ENCODE measurements around the gene TPRG1. TPM values are rescaled to one million over a fixed set of nuclear protein-coding genes. Genes with fewer than 3 reads are reported as not detected.
"Not testable (repeated sequence)": the region's sequence is repeated elsewhere in the genome, so short reads cannot be mapped to it uniquely, and the experiment has no call there.

TPRG1 gene
- total RNA-seq, 2 experiments from 2014 or later: 8.7 to 9.7 TPM

- CTCF ChIA-PET: interaction anchor here (1.4 kb wide), 1 partner anchor 35 kb away, joined by 3 read pairs; no protein-coding TSS in a partner anchor
- Mint-ChIP-seq H3K9me3 (peaks cover 20% of the 10 kb centered on the region), H3K4me1 (peaks cover 55% of the 10 kb centered on the region), H3K4me3 (no peak overlapping the region), H3K27me3 (no peaks in the 10 kb centered on the region), H3K36me3 (ENCODE audit: low read depth) (peaks cover 60% of the 10 kb centered on the region), H3K27ac (no peak overlapping the region)
- POLR2A ChIA-PET: interaction anchor here (0.8 to 3.0 kb wide), 4 partner anchors 7 to 13 kb away, joined by 3 to 11 read pairs (median 3); no protein-coding TSS in a partner anchor
- no peak for DNase-seq
Observed at GRCh38 chr3:189320511-189320910, 148.7 kb downstream of the TPRG1 start.

- Mint-ChIP-seq H3K27me3 (no peaks in the 10 kb centered on the region), H3K27ac (peak overlapping the region; percentile 41), H3K36me3 (ENCODE audit: low read depth) (peaks cover 67% of the 10 kb centered on the region), H3K4me1 (peaks cover 58% of the 10 kb centered on the region), H3K9me3 (peaks cover 22% of the 10 kb centered on the region), H3K4me3 (no peak overlapping the region)
- DNase-seq: no peak
- POLR2A ChIA-PET: interaction anchor here (1.1 to 3.0 kb wide), 3 partner anchors 10 to 33 kb away, joined by 3 to 11 read pairs (median 4); no protein-coding TSS in a partner anchor
- CTCF ChIA-PET: no interaction called here
Observed at GRCh38 chr3:189322339-189322738, 150.6 kb downstream of the TPRG1 start.

- Mint-ChIP-seq H3K27ac (peak overlapping the region; percentile 98), H3K36me3 (ENCODE audit: low read depth) (peaks cover 61% of the 10 kb centered on the region), H3K27me3 (no peaks in the 10 kb centered on the region), H3K4me3 (peak overlapping the region; percentile 66), H3K9me3 (peaks cover 28% of the 10 kb centered on the region), H3K4me1 (peaks cover 66% of the 10 kb centered on the region)
- peak; percentile 93 for DNase-seq
- ChIA-PET CTCF (interaction anchor here (0.9 to 2.1 kb wide), 7 partner anchors 13 to 637 kb away, joined by 3 to 11 read pairs (median 4); no protein-coding TSS in a partner anchor), POLR2A (interaction anchor here (0.8 to 3.7 kb wide), 15 partner anchors 9 to 1956 kb away, joined by 3 to 24 read pairs (median 5); partner anchors contain the start of gene RTP4)
Observed at GRCh38 chr3:189324538-189325138, 152.9 kb downstream of the TPRG1 start.

GRCh38 chr3:189325454-189325853, 153.7 kb downstream of the TPRG1 start:
- H3K27me3 Mint-ChIP-seq: no peaks in the 10 kb centered on the region
- H3K4me3 Mint-ChIP-seq: no peak overlapping the region
- peaks cover 73% of the 10 kb centered on the region for H3K4me1 Mint-ChIP-seq
- H3K9me3 Mint-ChIP-seq: peaks cover 28% of the 10 kb centered on the region
- DNase-seq: no peak
- H3K36me3 Mint-ChIP-seq (ENCODE audit: low read depth): peaks cover 59% of the 10 kb centered on the region
- ChIA-PET CTCF (interaction anchor here (1.5 to 2.1 kb wide), 3 partner anchors 30 to 636 kb away, joined by 3 to 11 read pairs (median 9); no protein-coding TSS in a partner anchor), POLR2A (interaction anchor here (1.0 to 3.7 kb wide), 7 partner anchors 9 to 69 kb away, joined by 3 to 24 read pairs (median 17); no protein-coding TSS in a partner anchor)
- peak overlapping the region; percentile 98 for H3K27ac Mint-ChIP-seq

- peak overlapping the region; percentile 86 for H3K27ac Mint-ChIP-seq
- ChIA-PET CTCF (interaction anchor here (2.4 kb wide), 2 partner anchors 26 to 57 kb away, joined by 9 to 10 read pairs; no protein-coding TSS in a partner anchor), POLR2A (interaction anchor here (0.9 to 4.8 kb wide), 4 partner anchors 9 to 64 kb away, joined by 3 to 30 read pairs (median 24); no protein-coding TSS in a partner anchor)
- H3K9me3 Mint-ChIP-seq: peaks cover 18% of the 10 kb centered on the region
- DNase-seq, H3K4me3 Mint-ChIP-seq, H3K27me3 Mint-ChIP-seq: not testable (repeated sequence)
- H3K4me1 Mint-ChIP-seq: peaks cover 80% of the 10 kb centered on the region
- peaks cover 39% of the 10 kb centered on the region for H3K36me3 Mint-ChIP-seq (ENCODE audit: low read depth)
Observed at GRCh38 chr3:189329630-189330029, 157.9 kb downstream of the TPRG1 start.

- peak overlapping the region; percentile 86 for H3K27ac Mint-ChIP-seq
- POLR2A ChIA-PET: interaction anchor here (0.9 to 4.8 kb wide), 6 partner anchors 9 to 64 kb away, joined by 3 to 30 read pairs (median 14); no protein-coding TSS in a partner anchor
- H3K27me3 Mint-ChIP-seq: no peaks in the 10 kb centered on the region
- H3K4me1 Mint-ChIP-seq: peaks cover 80% of the 10 kb centered on the region
- DNase-seq: no peak
- no peak overlapping the region for H3K4me3 Mint-ChIP-seq
- peaks cover 37% of the 10 kb centered on the region for H3K36me3 Mint-ChIP-seq (ENCODE audit: low read depth)
- H3K9me3 Mint-ChIP-seq: peaks cover 18% of the 10 kb centered on the region
- CTCF ChIA-PET: interaction anchor here (1.1 to 2.4 kb wide), 3 partner anchors 26 to 57 kb away, joined by 3 to 10 read pairs (median 9); no protein-coding TSS in a partner anchor
Observed at GRCh38 chr3:189330066-189330465, 158.3 kb downstream of the TPRG1 start.

GRCh38 chr3:189331002-189331418, 159.2 kb downstream of the TPRG1 start:
- Mint-ChIP-seq H3K4me3 (peak overlapping the region; percentile 35), H3K27me3 (no peaks in the 10 kb centered on the region), H3K27ac (peak overlapping the region; percentile 86), H3K9me3 (peaks cover 18% of the 10 kb centered on the region), H3K36me3 (ENCODE audit: low read depth) (peaks cover 33% of the 10 kb centered on the region), H3K4me1 (peaks cover 74% of the 10 kb centered on the region)
- ChIA-PET CTCF (interaction anchor here (1.0 to 2.4 kb wide), 4 partner anchors 11 to 58 kb away, joined by 3 to 10 read pairs (median 6); no protein-coding TSS in a partner anchor), POLR2A (interaction anchor here (0.7 to 4.8 kb wide), 7 partner anchors 13 to 1531 kb away, joined by 4 to 30 read pairs (median 8); no protein-coding TSS in a partner anchor)
- peak; percentile 33 for DNase-seq

GRCh38 chr3:189334064-189334920, 162.5 kb downstream of the TPRG1 start:
- Mint-ChIP-seq H3K27ac (no peak overlapping the region), H3K4me3 (no peak overlapping the region), H3K9me3 (peaks cover 18% of the 10 kb centered on the region), H3K36me3 (ENCODE audit: low read depth) (peaks cover 19% of the 10 kb centered on the region), H3K4me1 (peaks cover 49% of the 10 kb centered on the region), H3K27me3 (no peaks in the 10 kb centered on the region)
- no peak for DNase-seq
- ChIA-PET POLR2A (interaction anchor here (1.2 to 3.2 kb wide), 5 partner anchors 10 to 26 kb away, joined by 3 to 17 read pairs (median 3); no protein-coding TSS in a partner anchor), CTCF (interaction anchor here (1.2 kb wide), 1 partner anchor 62 kb away, joined by 3 read pairs; no protein-coding TSS in a partner anchor)

GRCh38 chr3:189337673-189338091, 165.9 kb downstream of the TPRG1 start:
- no peak for DNase-seq
- peaks cover 24% of the 10 kb centered on the region for H3K36me3 Mint-ChIP-seq (ENCODE audit: low read depth)
- POLR2A ChIA-PET: interaction anchor here (1.3 to 2.1 kb wide), 2 partner anchors 13 to 57 kb away, joined by 4 to 6 read pairs; no protein-coding TSS in a partner anchor
- H3K4me3 Mint-ChIP-seq: no peak overlapping the region
- H3K27ac Mint-ChIP-seq: no peak overlapping the region
- H3K27me3 Mint-ChIP-seq: no peaks in the 10 kb centered on the region
- peaks cover 24% of the 10 kb centered on the region for H3K4me1 Mint-ChIP-seq
- CTCF ChIA-PET: interaction anchor here (0.7 to 1.0 kb wide), 3 partner anchors 13 to 1597 kb away, joined by 3 to 4 read pairs (median 3); no protein-coding TSS in a partner anchor
- H3K9me3 Mint-ChIP-seq: peaks cover 20% of the 10 kb centered on the region

- Mint-ChIP-seq H3K4me1 (peaks cover 19% of the 10 kb centered on the region), H3K4me3 (no peak overlapping the region), H3K9me3 (peaks cover 20% of the 10 kb centered on the region), H3K27ac (no peak overlapping the region), H3K27me3 (no peaks in the 10 kb centered on the region), H3K36me3 (ENCODE audit: low read depth) (peaks cover 21% of the 10 kb centered on the region)
- ChIA-PET POLR2A (interaction anchor here (1.3 to 2.1 kb wide), 2 partner anchors 14 to 56 kb away, joined by 4 to 6 read pairs; no protein-coding TSS in a partner anchor), CTCF (interaction anchor here (0.7 to 1.0 kb wide), 3 partner anchors 14 to 1597 kb away, joined by 3 to 4 read pairs (median 3); no protein-coding TSS in a partner anchor)
- DNase-seq: no peak
Observed at GRCh38 chr3:189338366-189338765, 166.6 kb downstream of the TPRG1 start.

- Mint-ChIP-seq H3K27me3 (no peaks in the 10 kb centered on the region), H3K36me3 (ENCODE audit: low read depth) (peaks cover 16% of the 10 kb centered on the region), H3K9me3 (peaks cover 16% of the 10 kb centered on the region), H3K4me3 (no peak overlapping the region), H3K27ac (no peak overlapping the region), H3K4me1 (peaks cover 4% of the 10 kb centered on the region)
- CTCF ChIA-PET: interaction anchor here (0.9 kb wide), 1 partner anchor 68 kb away, joined by 3 read pairs; no protein-coding TSS in a partner anchor
- no peak for DNase-seq
- POLR2A ChIA-PET: no interaction called here
Observed at GRCh38 chr3:189339996-189340395, 168.2 kb downstream of the TPRG1 start.

Data from activated CD4-positive, alpha-beta memory T cell treated with anti-CD3 and anti-CD28 coated beads, Interleukin-2, amount 10 ng/mL, durations not matched to agents 7 days and 5 days (primary cell).